UCSD-AML1 (cell line): ENCODE results near the gene PYURF.

Experiments used
- DNase-seq: peaks from one replicate; lab custom pipeline; 2025; ENCODE audit not compliant: unreplicated experiment; lab: John Stamatoyannopoulos, UW

Gene PYURF

DNA sequence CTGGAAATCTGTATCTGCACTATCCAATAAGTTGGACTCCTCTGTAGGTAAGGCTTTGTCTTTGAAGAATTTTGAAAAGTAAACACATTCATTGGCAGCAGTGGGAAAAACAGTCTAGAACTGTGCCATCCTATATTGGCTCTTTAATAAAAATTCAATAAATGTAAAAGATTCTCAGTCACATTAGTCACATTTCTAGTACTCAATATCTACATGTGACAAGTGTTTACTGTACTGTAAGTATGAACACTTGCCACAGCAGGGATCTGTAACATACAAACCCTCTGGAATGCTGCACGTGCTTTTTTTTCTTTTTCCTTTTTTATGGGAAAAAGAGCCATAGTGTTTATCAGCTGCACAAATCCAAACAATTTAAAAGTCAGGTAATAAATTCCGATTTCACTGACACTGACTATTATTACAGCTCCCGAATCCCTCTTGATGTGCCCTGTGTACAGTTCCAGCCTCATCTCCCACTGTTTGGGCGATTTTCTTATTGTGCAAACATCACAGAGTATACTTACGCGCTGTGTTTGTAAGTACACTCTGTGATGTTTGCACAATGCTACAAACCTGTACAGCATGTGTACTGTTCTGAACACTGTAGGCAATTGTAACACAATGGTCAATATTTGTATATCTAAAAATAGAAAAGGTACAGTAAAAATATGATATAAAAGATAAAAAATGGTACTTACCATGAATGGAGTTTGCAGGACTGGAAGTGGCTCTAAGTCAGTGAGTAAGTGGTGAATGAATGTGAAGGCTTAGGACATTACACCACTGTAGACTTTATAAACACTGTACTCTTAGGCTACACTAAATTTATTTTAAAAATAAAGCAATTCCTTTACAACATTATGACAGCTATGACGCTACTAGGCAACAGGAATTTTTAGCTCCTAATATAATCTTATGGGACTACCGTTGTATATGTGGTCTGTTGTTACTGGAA, 8.7 kb downstream of the PYURF start:
- DNase-seq: no peak

DNA sequence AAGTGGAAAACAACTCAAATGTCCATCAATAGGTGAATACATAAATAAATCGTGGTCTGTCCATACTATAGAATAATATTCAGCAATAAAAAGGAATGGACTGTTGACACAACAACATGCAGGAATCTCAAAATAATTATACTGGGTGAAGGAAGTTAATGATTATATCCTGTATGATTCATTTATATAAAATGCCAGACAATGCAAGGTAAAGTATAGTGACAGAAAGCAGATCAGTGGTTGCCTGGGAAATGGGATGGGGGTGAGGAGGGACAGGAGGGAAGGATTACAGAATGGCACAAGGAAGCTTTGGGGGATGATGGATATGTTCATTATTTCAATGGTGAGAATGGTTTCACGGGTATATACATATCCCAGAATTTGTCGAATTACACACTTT, 12.3 kb downstream of the PYURF start:
- no peak for DNase-seq

DNA sequence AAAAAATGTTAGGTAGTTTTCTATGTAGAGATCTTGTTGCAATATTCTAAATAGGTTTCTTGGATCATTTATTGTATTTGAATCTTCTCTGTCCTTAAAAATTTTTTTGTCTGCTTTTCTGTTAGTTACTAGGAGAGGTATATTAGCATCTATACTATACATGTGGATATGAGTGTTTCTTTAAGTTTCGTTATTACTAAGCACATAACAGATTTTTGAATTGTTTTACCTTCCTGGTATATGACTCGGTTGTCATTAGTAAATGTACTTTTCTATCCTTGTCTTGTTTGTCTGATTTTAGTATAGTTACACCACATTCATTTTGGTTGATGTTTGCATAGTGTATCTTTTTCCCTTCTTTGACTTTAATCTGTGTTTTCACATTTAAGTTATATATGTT, 20.2 kb downstream of the PYURF start:
- DNase-seq: no peak

DNA sequence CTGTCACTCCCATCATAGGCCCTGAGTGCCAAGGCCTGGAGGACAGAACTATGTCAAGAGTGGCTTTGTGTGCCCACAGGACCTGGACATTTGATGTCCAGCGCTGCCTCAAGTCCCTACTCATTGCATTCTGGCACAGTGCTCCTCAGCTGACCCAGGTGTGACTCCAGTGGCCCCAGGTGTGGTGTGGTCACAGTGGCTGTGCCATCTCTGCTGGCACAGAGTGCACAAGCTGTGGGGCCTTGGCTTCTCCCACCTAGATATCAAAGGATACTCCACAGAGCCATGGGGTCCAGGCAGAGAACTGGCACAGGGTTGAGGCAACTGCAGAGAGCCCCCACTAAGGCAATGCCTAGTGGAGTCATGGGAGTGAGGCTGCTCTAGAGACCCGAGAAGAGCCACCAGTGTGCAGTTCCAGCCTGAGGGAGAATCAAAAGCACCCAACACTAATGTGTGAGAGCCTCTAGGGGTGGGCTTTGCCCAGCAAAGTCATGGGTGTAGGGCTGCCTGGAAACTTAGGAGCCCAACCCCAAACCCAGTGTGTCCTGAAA, 25.6 kb downstream of the PYURF start:
- no peak for DNase-seq

DNA sequence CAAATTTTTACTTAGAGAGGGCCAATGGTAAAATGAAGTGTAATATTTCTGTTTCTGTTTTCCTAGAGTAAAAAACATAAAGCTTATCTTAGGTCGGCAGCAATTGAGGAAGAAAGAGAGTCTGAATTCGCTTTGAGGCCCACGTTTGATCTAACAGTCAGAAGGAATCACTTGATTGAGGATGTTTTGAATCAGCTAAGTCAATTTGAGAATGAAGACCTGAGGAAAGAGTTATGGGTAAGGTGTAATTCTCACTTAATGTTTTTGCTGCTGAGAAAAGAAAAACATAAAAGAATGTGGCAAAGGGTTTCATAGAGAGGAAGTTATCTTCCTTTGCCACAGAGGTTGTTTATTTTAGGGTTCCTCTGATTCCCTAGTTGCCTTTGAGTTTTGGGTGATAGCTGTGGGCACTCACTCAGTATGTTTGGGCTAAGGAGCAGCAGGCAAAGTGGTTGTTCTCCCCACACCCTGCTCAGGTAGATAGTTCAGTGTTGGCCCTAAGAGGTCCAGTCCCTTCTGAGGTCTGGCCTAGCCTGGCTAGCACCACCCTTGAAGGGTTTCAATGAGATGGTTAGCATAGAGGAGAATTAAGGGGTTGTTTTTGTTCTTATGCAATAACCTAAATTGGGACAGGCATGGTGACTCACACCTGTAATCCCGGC, 34.3 kb downstream of the PYURF start:
- no peak for DNase-seq

DNA sequence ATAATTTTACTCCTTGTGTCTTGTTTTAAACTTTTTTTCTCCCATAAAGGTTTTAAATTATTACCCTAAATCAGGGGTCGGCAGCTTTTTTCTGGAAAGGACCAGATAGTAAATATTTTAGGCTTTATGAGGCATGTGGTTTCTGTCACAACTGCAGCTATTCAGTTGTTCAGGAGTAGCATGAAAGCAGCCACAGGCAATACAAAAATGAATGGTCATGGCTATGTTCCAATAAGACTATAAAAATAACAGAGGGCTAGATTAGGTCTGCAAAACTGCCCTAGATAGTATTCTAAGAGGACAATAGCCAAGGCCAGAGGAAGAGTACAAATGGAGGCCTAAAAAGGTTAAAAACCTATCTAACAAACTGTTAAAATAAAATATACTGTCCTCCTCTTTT, 42.0 kb downstream of the PYURF start:
- DNase-seq: no peak

DNA sequence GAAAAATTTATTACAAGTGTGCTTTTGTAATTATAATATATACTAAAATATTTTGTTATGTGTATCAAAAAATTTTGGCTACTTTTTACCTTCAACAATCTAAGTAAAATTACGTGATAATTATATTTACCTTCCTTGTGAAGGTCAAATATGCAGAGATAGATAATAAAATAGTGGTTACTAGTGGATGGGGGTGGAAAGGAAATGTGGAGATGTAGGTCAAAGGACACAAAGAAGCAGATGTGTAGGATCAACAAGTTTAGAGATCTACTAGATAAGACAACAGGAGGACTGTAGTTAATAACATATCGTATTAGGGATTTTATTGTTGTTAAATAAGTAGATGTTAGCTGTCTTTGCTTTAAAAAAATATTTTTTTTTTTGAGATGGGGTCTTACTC, 45.3 kb downstream of the PYURF start:
- no peak for DNase-seq

DNA sequence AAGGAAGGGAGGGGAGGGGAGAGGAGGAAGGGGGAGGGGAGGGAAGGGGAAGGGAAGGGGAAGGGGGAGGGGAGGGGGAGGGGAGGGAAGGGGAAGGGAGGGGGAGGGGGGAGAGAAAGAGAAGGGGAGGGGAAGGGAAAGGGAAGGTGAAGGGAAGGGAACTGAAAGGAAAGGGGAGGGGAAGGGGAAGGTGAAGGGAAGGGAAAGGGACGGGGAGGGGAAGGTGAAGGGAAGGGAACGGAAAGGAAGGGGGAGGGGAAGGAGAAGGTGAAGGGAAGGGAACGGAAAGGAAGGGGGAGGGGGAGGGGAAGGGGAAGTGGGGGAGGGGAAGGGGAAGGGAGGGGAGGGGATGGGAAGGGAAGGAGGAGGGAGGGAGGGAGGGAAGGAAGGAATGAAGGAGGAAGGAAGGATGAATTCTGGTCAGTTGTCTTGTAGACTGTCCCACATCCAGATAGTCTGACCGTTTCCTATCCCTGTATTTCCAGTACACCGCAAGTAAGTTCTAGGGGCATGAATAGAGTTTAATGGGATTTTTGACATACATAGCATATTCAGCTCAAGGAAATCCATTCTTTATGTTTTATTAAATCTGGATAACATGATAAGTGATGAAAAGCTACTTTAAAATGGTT, 46.2 kb downstream of the PYURF start:
- DNase-seq: no peak
